Omental fat pad (tissue), 4 donors: ENCODE results near the gene PRPH. TPM values are rescaled to one million over a fixed set of nuclear protein-coding genes. Genes with fewer than 3 reads are reported as not detected.
"Not testable (repeated sequence)": the region's sequence is repeated elsewhere in the genome, so short reads cannot be mapped to it uniquely, and the experiment has no call there.

Source experiments
- ATAC-seq: fragments of 150-250 bp; one replicate; pipeline ENCODE4 v1.9.1; 2016; ENCODE audit warnings: mild to moderate bottlenecking, moderate library complexity; ENCODE audit not compliant: low FRiP score
- DNase-seq: peaks from one replicate; pipeline ENCODE4 v3.0.0-alpha.2; 2019; ENCODE audit warnings: low spot score
- total RNA-seq, 4 donors: library from RNA; depleted of rRNA; stranded (reverse); fragments of >200 nt; gene quantifications; one replicate each; pipeline ENCODE4 v1.1.0, GENCODE V29; 2016
- TF ChIP-seq, protein P1 (sequence below), 3 donors: fragments of 450-650 bp; IDR thresholded peaks; one replicate each; pipeline ENCODE4 v1.5.1; 2016 to 2017; ENCODE audit warnings: antibody characterized with exemption in 3 of 3, mild to moderate bottlenecking in 3 of 3, moderate library complexity in 2 of 3

The PRPH gene
- total RNA-seq, 4 donors from 2014 or later, result 1.3 to 4.4 (median 2.7) TPM

DNA sequence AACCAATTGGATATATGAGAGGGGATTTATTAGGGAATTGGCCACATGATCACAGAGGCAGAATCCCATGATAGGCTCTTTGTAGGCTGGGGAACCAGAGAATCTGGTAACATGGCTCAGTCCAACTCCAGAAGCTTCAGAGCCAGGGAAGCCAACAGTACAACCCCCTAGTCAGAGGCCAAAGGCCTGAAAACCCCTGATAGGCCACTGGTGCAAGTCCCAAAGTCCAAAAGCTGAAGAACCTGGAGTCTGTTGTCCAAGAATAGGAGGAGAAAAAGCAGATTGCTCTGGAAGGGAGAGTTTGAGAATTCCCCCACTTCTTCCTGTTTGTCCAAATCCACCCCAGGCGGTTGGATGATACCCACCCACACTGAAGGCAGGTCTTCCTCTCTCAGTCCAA lies 19.9 kb downstream of the PRPH start:
- TF ChIP-seq, protein P1, sequence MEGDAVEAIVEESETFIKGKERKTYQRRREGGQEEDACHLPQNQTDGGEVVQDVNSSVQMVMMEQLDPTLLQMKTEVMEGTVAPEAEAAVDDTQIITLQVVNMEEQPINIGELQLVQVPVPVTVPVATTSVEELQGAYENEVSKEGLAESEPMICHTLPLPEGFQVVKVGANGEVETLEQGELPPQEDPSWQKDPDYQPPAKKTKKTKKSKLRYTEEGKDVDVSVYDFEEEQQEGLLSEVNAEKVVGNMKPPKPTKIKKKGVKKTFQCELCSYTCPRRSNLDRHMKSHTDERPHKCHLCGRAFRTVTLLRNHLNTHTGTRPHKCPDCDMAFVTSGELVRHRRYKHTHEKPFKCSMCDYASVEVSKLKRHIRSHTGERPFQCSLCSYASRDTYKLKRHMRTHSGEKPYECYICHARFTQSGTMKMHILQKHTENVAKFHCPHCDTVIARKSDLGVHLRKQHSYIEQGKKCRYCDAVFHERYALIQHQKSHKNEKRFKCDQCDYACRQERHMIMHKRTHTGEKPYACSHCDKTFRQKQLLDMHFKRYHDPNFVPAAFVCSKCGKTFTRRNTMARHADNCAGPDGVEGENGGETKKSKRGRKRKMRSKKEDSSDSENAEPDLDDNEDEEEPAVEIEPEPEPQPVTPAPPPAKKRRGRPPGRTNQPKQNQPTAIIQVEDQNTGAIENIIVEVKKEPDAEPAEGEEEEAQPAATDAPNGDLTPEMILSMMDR (IDR thresholded peaks at IDR 0.05), result no peak
- ATAC-seq (no peak), DNase-seq (no peak)

DNA sequence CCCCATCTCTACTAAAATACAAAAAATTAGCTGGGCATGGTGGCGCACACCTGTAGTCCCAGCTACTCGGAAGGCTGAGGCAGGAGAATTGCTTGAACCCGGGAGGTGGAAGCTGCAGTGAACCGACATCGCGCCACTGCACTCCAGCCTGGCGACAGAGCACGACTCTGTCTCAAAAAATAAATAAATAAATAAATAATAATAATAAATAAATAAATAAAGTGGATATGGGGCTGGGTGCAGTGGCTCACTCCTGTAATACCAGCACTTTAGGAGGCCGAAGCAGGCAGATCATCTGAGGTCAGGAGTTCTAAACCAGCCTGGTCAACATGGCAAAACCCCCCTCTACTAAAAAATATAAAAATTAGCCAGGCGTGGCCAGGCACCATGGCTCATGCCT lies 22.2 kb downstream of the PRPH start:
- not testable (repeated sequence) for ATAC-seq, DNase-seq

DNA sequence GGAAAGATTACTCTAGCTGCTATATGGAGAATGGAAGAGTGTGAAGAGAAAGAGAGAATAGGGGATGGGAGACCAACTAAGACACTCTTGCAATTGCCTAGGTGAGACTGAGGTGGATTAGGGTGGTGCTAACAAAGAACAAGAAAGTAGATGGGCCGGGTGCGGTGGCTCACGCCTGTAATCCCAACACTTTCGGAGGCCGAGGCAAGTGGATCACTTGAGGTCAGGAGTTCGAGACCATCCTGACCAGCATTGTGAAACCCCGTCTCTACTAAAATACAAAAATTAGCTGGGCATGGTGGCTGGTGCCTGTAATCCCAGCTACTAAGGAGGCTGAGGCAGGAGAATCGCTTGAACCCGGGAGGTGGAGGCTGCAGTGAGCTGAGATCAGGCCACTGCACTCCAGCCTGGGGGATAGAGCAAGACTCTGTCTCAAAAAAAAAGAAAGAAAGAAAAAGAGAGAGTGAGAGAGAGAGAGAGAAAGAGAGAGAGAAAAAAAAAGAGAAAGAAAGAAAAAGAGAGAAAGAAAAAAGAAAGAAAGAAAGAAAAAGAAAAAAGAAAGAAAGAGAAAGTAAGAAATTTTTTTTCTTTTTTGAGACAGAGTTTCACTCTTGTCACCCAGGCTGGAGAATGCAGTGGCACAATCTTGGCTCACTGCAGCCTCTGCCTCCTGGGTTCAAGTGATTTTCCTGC lies 25.6 kb downstream of the PRPH start:
- not testable (repeated sequence) for ATAC-seq, DNase-seq

DNA sequence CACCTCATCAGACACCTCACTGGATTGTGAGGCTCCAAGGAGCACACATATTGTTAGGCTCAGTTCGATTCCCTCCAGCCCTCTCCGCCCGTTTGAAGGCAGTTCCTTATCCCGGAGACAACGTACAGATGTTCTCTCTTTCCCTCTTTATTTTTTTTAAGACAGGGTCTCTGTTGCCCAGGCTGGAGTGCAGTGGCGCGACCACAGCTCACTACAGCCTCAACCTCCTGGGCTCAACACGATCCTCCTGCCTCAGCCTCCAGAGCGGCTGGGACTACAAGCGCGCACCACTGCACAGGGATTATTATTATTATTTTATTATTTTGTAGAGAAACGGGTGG lies 27.4 kb downstream of the PRPH start:
- no peak for DNase-seq
- TF ChIP-seq, protein P1 (IDR thresholded peaks at IDR 0.05), result no peak
- ATAC-seq, result peak; percentile 4

DNA sequence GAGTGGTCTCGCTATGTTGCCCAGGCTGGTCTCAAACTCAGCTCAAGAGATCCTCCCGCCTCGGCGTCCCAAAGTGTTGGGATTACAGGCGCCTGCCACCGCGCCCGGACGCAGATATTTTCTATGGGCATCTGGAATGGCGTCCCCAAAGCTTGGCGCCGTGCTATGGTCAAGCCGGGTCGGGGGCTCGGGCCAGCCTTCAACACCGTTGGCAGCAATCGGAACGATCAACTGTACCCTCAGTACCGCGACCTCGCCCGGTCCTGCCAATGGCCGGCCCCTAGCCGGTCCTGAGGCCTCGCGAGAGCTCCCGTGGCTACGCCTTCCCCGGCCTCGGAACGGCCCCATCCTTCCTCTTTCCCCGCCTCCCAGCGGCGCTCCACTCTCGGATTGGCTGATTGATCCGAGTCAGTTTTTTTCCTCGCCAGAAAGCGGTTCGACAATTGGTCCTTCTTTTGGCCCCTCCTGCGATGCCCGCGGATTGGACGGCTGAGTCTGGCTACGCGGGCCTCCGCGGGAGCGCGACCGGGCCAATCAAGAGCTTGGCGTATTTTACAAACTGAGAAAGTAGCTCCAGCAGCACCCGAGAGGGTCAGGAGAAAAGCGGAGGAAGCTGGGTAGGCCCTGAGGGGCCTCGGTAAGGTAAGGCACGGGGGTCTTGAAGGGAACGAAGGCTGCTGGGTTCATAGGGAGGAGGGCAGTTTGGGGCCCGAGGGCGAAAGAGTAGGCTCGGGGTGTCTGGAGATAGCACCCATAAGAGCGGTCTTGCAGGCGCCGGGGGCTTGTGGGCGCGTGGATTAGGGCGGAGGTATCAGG lies 28.0 kb downstream of the PRPH start, which contains the start of gene TROAP:
TROAP (plus strand) TSS at position 548 of the 816 bp plus-strand sequence. CDS start 354 bp downstream, outside the sequence.
- ATAC-seq, result peak; percentile 100
- DNase-seq, result peak; percentile 88
- TF ChIP-seq, protein P1 (IDR thresholded peaks at IDR 0.05), result no peak

DNA sequence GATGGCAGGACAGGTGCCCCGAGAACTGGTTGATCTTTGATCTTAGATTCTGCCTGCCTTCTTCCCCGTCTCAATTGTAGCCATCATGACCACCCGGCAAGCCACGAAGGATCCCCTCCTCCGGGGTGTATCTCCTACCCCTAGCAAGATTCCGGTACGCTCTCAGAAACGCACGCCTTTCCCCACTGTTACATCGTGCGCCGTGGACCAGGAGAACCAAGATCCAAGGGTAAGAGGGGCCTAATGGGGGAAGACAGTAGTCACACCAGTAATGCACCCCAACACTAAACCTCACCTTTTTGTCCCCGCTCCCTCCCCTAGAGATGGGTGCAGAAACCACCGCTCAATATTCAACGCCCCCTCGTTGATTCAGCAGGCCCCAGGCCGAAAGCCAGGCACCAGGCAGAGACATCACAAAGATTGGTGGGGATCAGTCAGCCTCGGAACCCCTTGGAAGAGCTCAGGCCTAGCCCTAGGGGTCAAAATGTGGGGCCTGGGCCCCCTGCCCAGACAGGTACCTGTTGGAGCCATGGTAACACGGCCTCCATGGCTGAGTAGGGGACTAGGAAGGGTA lies 28.7 kb downstream of the PRPH start:
- DNase-seq (no peak), ATAC-seq (no peak)
- TF ChIP-seq, protein P1 (IDR thresholded peaks at IDR 0.05), result no peak

DNA sequence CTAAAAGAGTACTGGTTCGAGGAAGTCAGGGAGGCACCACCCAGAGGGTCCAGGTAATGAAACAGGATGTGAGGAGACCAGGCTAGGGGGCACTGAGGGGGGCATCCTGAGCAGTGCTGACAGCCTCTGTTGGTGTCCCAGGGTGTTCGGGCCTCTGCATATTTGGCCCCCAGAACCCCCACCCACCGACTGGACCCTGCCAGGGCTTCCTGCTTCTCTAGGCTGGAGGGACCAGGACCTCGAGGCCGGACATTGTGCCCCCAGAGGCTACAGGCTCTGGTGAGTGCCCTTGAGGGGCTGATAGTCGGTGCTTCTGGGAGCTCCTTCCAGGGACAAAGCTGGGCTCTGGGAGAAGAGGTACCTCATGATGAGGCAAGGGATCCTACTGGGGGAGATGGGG lies 30.7 kb downstream of the PRPH start:
- no peak for DNase-seq
- TF ChIP-seq, protein P1 (IDR thresholded peaks at IDR 0.05), result no peak
- no peak for ATAC-seq

DNA sequence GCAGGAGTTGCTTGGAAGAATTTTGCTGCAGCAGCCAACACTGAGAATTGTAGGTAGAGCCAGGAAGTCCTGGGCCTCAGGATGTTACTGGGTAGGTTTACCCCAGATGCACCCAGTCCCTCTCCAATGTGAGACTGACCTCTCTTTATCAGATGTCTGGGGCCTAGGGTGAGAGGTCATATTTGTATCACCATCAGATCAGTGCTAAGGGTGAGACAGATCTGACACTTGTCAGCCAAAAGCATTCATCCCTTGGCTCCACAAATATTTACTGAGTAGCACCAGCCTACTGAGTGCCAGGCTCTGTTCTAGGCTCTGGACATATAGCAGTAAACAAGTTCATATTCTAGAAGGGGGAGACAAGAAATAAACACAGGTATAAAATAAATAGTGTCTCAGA lies 32.4 kb downstream of the PRPH start:
- ATAC-seq (no peak), DNase-seq (no peak)
- TF ChIP-seq, protein P1 (IDR thresholded peaks at IDR 0.05), result no peak
